CD14-positive monocyte (primary cell): Measurements from ENCODE around the gene EPHA4. TPM values are rescaled to one million over a fixed set of nuclear protein-coding genes. Genes with fewer than 3 reads are reported as not detected.

Experiments
- DNase-seq, 3 donors: peaks; one replicate each; pipeline ENCODE4 v3.0.0-alpha.2; 2011 to 2022
- H2AFZ ChIP-seq: 2 replicates; pipeline ENCODE4 v1.6.0; 2012; ENCODE audit warnings: mild to moderate bottlenecking, low read depth, low read length, inconsistent platforms; ENCODE audit not compliant: insufficient read depth, poor library complexity, severe bottlenecking
- H3K27ac ChIP-seq, 2 donors: 1 replicate in 1 of 2; 2 replicates in 1 of 2; pipeline ENCODE4 v1.5.1; 2012 to 2013; ENCODE audit warnings: low read length in 2 of 2, control low read depth in 1 of 2, inconsistent platforms in 1 of 2, low read depth in 1 of 2, mild to moderate bottlenecking in 1 of 2
- H3K27me3 ChIP-seq, 2 donors: one replicate each; pipeline versions ENCODE4 v1.6.0 to v1.6.1; 2011 to 2013; ENCODE audit warnings: low read length in 2 of 2; ENCODE audit not compliant: control insufficient read depth in 2 of 2, insufficient read depth in 2 of 2
- H3K36me3 ChIP-seq, 2 donors: replicated peaks in 1 of 2; 1 replicate in 1 of 2; 2 replicates in 1 of 2; pipeline versions ENCODE4 v1.5.1 to v1.6.1; 2012 to 2013; ENCODE audit warnings: low read length in 2 of 2, control low read depth in 1 of 2, inconsistent platforms in 1 of 2, mild to moderate bottlenecking in 1 of 2; ENCODE audit not compliant: insufficient read depth in 2 of 2, control insufficient read depth in 1 of 2
- H3K4me1 ChIP-seq, 2 donors: 1 replicate in 1 of 2; 2 replicates in 1 of 2; pipeline versions ENCODE4 v1.5.1 to v1.6.1; 2012 to 2013; ENCODE audit warnings: low read length in 2 of 2, control low read depth in 1 of 2, inconsistent platforms in 1 of 2, mild to moderate bottlenecking in 1 of 2, moderate library complexity in 1 of 2; ENCODE audit not compliant: insufficient read depth in 2 of 2, control insufficient read depth in 1 of 2
- H3K4me2 ChIP-seq: replicated peaks from 2 replicates; pipeline ENCODE3; 2012; ENCODE audit warnings: low read length, moderate library complexity, mild to moderate bottlenecking; ENCODE audit not compliant: poor library complexity, severe bottlenecking; ENCODE audit errors: extremely low read depth
- H3K4me3 ChIP-seq, 3 experiments: fragments of 200-600 bp in 1 of 3; sonication (generic) in 1 of 3; replicated peaks in 1 of 3; 1 replicate in 2 of 3; 2 replicates in 1 of 3; pipeline ENCODE4 v1.5.1; 2011 to 2013; ENCODE audit warnings: low read length in 3 of 3, mild to moderate bottlenecking in 3 of 3, control low read depth in 2 of 3, low read depth in 2 of 3, inconsistent platforms in 1 of 3, moderate library complexity in 1 of 3
- H3K79me2 ChIP-seq: 2 replicates; pipeline ENCODE4 v1.6.0; 2012; ENCODE audit warnings: mild to moderate bottlenecking, control low read depth, inconsistent platforms, low read length, moderate library complexity; ENCODE audit not compliant: insufficient read depth
- H3K9ac ChIP-seq: 2 replicates; pipeline ENCODE4 v1.6.0; 2017; ENCODE audit warnings: low read length, mild to moderate bottlenecking; ENCODE audit not compliant: insufficient read depth, poor library complexity, severe bottlenecking
- H3K9me3 ChIP-seq, 2 donors: replicated peaks in 1 of 2; 1 replicate in 1 of 2; 2 replicates in 1 of 2; pipeline versions ENCODE4 v1.5.1 to v1.6.1; 2012 to 2013; ENCODE audit warnings: low read length in 2 of 2, control low read depth in 1 of 2; ENCODE audit not compliant: control insufficient read depth in 1 of 2, insufficient read depth in 1 of 2
- H4K20me1 ChIP-seq: 2 replicates; pipeline ENCODE4 v1.6.0; 2012; ENCODE audit warnings: mild to moderate bottlenecking, low read length, control low read depth, moderate library complexity; ENCODE audit not compliant: insufficient read depth
- H3K27ac Mint-ChIP-seq, 7 donors: one replicate each; pipeline ENCODE4 v1.8.0; 2020; ENCODE audit warnings: mild to moderate bottlenecking in 7 of 7, mixed read lengths in 7 of 7, moderate library complexity in 6 of 7, inconsistent platforms in 2 of 7
- H3K27me3 Mint-ChIP-seq, 3 donors: one replicate each; pipeline ENCODE4 v1.8.0; 2021 to 2022; ENCODE audit warnings: low read depth in 3 of 3, mild to moderate bottlenecking in 3 of 3, mixed read lengths in 3 of 3, moderate library complexity in 3 of 3, inconsistent platforms in 1 of 3
- H3K36me3 Mint-ChIP-seq, 2 donors: one replicate each; pipeline ENCODE4 v1.8.0; 2020; ENCODE audit warnings: mixed read lengths in 2 of 2, inconsistent platforms in 1 of 2, mild to moderate bottlenecking in 1 of 2
- H3K4me1 Mint-ChIP-seq: one replicate; pipeline ENCODE4 v1.8.0; 2020; ENCODE audit warnings: mild to moderate bottlenecking, mixed read lengths
- H3K4me3 Mint-ChIP-seq, 2 donors: one replicate each; pipeline ENCODE4 v1.8.0; 2020; ENCODE audit warnings: mild to moderate bottlenecking in 2 of 2, mixed read lengths in 2 of 2, moderate library complexity in 1 of 2
- H3K9me3 Mint-ChIP-seq, 7 donors: one replicate each; pipeline ENCODE4 v1.8.0; 2020 to 2022; ENCODE audit warnings: mixed read lengths in 7 of 7, mild to moderate bottlenecking in 6 of 7, moderate library complexity in 6 of 7, inconsistent platforms in 2 of 7
- CTCF ChIP-seq: fragments of 200-600 bp; IDR thresholded peaks from one replicate; pipeline ENCODE4 v1.8.0; 2022; ENCODE audit warnings: antibody characterized with exemption, mild to moderate bottlenecking
- WGBS: methylation state at CpG from one replicate; pipeline ENCODE4 v1.1.5; 2013; ENCODE audit warnings: missing lambda C conversion rate; ENCODE audit not compliant: insufficient coverage; 5-methylcytosine and 5-hydroxymethylcytosine counted together
- intact Hi-C, 2 donors: fragments of 100-400 bp; cut with micrococcal nuclease; formaldehyde crosslinking; loops; one replicate each; pipeline versions ENCODE4 v1.15.0 to v1.15.1; 2023
- polyA plus RNA-seq, 3 donors: library from polyadenylated mRNA; depleted of rRNA in 1 of 3; unstranded in 2 of 3; stranded (reverse) in 1 of 3; fragments of 300-500 nt in 2 of 3; fragments of >200 nt in 1 of 3; fragmentation: Illumina TruSeq in 2 of 3; gene quantifications; 1 replicate in 2 of 3; 2 replicates in 1 of 3; pipeline ENCODE4 v1.2.3, GENCODE V29; 2012 to 2021

The EPHA4 gene
- polyA plus RNA-seq, 3 donors, result 0.15 to 0.31 TPM; not detected in 1

GRCh38 chr2:221571551-221572218 lies 419 bp downstream of the EPHA4 start:
- H3K4me2 ChIP-seq, result peak overlapping the region; percentile 97
- intact Hi-C loops, result loop anchor here (2.0 to 5.0 kb wide), 2 partner anchors 885 to 1834 kb away; no protein-coding TSS in a partner anchor

More at GRCh38 chr2:221571551-221572218, 419 bp downstream of the EPHA4 start:
- Mint-ChIP-seq H3K36me3 (peaks cover 10 to 25% of the 10 kb centered on the region in 2 donors), H3K4me3 (peak overlapping the region; percentile 83 to 87), H3K27ac (peak overlapping the region in 2 of 7 donors; percentile 53 to 65), H3K4me1 (peaks cover 36% of the 10 kb centered on the region), H3K27me3 (peaks cover 70 to 82% (median 78%) of the 10 kb centered on the region in 3 donors), H3K9me3 (peaks cover 0 to 31% (median 20%) of the 10 kb centered on the region in 7 donors)
- TF ChIP-seq CTCF, result no peak
- Histone ChIP-seq H3K27me3 (peaks cover 65 to 86% of the 10 kb centered on the region in 2 donors), H3K27ac (no peak overlapping the region), H3K4me3 (peak overlapping the region; percentile 37 to 82 (median 46)), H3K4me1 (peaks cover 33 to 39% of the 10 kb centered on the region in 2 donors), H3K9me3 (peaks cover 0 to 29% of the 10 kb centered on the region in 2 donors), H3K36me3 (no peaks in the 10 kb centered on the region), H3K79me2 (no peaks in the 10 kb centered on the region), H3K9ac (peak overlapping the region; percentile 49), H4K20me1 (no peaks in the 10 kb centered on the region), H2AFZ (peak overlapping the region; percentile 89)
- no peak for DNase-seq
- whole genome bisulfite sequencing, result under 1% methylated on average over 57 of the region's 61 CpGs
